Measurements from ENCODE around the gene CDK9. TPM values are rescaled to one million over a fixed set of nuclear protein-coding genes. Genes with fewer than 3 reads are reported as not detected.
"Not testable (repeated sequence)": the region's sequence is repeated elsewhere in the genome, so short reads cannot be mapped to it uniquely, and the experiment has no call there.

The CDK9 gene
- total RNA-seq, 1 experiment from 2014 or later = 45.4 TPM

- DNase-seq (ENCODE audit: low spot score) = no peak
Measured at GRCh38 chr9:127822108-127822507, 36.3 kb downstream of the CDK9 start.

DNA sequence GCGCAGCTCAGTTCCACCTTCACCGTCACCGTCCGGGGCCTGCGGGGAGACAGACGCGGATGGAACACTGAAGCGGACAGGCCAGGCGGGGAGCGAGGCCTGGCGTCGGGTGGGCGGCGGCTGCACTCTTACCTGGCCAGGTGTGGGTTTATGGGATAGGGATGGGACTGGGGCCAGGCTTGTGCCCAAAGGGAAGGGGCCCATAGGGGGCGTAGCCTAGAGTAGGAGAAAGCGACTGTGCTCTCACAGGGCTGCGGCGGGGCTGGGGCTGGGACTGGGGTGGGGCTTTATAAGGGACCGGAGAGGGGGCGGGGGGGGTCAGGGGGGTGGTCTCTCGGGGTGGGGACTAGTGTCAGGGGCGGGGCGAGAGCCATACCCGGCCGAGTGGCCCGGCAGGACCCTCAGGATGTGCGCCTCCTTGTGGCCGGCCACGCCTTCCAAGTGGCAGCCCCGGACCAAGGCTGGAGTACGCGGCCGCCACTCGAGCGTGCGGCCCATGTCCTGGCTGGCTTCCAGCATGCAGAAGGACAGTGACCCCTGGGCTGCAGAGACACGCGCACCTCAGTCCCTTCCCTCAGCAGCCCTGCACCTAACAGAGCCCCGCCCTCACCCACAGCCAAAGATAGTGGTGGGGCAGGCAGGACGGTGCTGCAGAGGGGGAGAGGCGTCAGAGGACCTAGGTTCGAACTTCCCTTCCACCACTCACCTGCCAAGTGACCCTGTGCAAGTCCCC is 39.7 kb downstream of the CDK9 start:
- DNase-seq (ENCODE audit: low spot score) = no peak

DNA sequence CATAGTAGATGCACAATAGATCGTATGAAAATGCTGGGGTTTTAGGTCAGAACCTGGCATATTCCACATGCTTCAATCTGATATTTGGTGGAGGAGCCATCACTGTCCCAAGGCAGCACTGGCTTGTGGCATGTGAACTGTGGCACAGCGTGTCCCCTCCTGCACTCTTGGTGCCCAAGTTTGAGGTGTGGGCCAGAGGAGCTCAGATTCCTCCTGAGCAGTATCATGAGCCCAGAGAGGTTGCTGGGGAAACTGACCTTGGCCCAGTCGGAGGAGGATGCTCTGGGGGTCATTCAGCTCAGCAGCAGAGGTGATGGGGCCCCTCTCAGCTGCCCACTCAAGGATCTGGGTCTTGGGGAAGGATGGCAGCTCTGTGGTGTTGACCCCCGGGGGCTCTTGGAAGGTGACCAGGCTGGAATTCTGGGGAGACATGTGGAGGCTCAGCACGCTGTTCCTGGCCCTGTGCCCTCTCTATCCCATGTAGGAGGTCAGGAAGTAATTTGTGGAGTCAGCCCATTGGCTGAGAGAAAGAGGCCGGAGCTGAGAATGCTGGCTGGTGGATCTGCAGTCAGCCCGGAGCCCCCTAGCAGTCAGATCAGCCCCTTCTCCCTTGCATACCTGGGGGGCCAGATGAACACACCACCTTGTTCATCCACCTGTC is 40.5 kb downstream of the CDK9 start:
- DNase-seq (ENCODE audit: low spot score) = no peak

- peak; percentile 71 for DNase-seq (ENCODE audit: low spot score)
Measured at GRCh38 chr9:127828262-127829031, 42.6 kb downstream of the CDK9 start.

DNA sequence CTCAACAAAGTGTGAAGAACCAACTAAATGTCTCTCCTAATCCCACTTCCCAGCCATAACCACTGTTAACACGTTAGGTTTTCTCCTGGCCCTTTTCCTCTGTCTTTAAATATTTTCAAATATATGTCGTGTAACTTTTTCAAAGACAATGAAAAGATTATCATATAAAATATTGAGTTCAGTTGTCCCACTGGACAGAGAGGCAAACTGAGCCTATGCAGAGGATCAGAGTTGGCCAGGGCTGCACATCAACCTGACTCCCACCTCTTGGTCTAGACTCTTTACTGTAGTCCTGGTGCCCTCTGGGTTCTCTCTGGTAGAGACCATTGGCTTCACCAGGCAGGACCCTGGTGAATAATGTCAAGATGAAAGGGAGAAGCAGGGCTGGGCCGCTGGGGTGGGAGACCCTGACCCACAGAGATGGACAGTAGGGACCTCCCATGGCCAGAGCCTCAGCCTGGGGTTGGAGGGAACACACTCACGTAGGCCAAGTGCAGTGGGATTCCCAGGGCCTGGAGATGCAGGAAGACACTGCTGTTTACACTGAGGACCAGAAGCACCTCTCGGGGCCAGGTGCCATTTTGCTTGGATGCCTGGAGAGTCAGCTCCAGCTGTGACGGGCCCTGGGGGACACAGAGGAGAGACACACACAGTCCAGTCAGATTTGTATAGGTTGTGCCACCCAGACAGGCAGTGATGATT is 43.5 kb downstream of the CDK9 start:
- DNase-seq (ENCODE audit: low spot score) = no peak

DNA sequence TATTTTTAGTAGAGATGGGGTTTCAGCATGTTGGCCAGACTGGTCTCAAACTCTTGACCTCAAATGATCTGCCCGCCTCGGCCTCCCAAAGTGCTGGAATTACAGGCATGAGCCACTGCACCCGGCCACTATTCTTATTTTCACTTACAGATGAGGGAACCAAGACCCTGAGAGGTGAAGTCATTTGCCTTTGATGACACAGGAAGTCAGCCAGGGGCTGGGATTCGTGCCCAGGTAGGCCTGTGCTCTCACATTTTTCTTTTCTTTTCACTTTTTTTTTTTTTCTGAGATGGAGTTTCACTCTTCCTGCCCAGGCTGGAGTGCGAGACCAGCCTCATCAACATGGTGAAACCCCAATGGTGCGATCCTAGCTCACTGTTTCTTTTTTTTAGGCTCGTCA is 46.4 kb downstream of the CDK9 start:
- DNase-seq (ENCODE audit: low spot score) = no peak

- DNase-seq (ENCODE audit: low spot score) = no peak
Measured at GRCh38 chr9:127833555-127833954, 47.7 kb downstream of the CDK9 start.

DNA sequence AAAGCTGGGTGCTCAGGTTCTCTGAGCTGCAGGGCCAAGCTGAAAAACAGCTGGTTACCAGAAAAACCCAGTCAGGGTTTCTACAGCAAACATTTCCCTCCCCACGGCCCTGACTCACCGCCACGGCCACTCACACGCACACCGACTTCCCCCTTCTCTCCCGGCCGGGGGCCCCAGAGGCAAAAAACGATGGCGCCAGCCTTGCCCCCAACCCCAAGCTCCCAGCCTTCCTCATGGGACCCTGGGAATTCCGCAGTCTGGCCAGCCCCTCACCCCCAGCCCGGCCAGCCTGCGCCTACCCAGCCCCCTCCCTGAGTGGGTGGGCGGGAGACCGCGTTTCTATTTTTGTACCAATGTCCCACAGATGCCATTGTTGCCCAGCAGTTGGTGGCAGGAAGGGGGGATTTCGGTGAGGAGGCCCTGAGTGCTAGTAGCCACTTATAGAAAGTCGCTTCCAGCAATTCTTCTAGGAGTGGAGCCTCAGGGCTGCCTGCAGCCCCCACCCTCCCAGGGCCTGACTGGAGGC is 50.2 kb downstream of the CDK9 start:
- no peak for DNase-seq (ENCODE audit: low spot score)

GRCh38 chr9:127836561-127836960 is 50.7 kb downstream of the CDK9 start:
- DNase-seq (ENCODE audit: low spot score) = not testable (repeated sequence)

- no peak for DNase-seq (ENCODE audit: low spot score)
Measured at GRCh38 chr9:127837346-127837745, 51.5 kb downstream of the CDK9 start.

DNA sequence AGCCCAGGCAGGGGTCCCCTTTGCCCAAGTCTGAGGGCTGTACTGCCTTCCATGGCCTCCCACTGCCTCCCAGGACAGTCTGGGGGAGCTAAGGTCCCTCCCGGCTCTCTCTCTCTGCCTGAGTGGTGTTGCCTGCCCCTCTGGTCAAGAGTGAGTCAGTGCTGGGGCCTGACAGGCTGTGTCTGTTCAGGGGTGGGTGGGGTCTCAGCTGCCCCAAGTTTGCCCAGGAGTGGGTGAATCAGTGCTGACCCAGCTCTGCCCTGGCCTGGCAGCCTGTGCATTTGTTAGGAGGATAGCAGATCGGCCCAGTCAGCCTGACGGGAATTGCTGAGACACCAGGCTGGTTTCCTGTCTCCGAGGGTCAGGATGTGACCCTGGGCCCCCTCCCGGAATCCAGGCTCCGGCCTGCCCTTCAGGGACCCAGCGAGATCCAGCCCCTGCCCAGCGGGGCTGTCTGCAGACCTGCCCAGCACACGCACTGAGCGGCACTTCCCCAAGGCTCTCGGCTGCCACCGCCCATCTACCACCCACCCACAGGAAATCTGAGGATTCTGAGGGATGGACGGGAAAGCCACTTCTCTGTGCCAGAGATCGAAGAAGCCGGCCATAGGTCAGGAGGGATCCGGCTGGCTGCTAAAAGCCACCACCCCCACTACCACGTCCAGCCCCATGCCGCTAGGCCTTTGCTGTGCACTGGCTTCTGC is 52.7 kb downstream of the CDK9 start:
- peak; percentile 46 for DNase-seq (ENCODE audit: low spot score)

Small RNAs within 50 kb of the gene (small RNA-seq; reads per million reads assigned to genes)
- not detected for gene RF00019

Other genes with a start within 250 kb of the CDK9 start
- gene STXBP1, start 173.8 kb upstream of the CDK9 start, total RNA-seq (2014; rRNA removed; shearing (Covaris generic)) = 6.3 and 8.0 TPM in 2 replicates
- gene CFAP157, start 79.0 kb upstream of the CDK9 start, total RNA-seq (2014; rRNA removed; shearing (Covaris generic)) = 0.26 and 0.28 TPM in 2 replicates
- 45.5 and 49.6 TPM in 2 replicates for gene PTRH1, start 70.4 kb upstream of the CDK9 start, total RNA-seq (2014; rRNA removed; shearing (Covaris generic))
- gene TTC16, start 70.0 kb upstream of the CDK9 start, total RNA-seq (2014; rRNA removed; shearing (Covaris generic)) = not detected in 2 replicates
- gene TOR2A, start 50.7 kb upstream of the CDK9 start, total RNA-seq (2014; rRNA removed; shearing (Covaris generic)) = 14.3 and 18.9 TPM in 2 replicates
- gene SH2D3C, start 7.4 kb upstream of the CDK9 start, total RNA-seq (2014; rRNA removed; shearing (Covaris generic)) = not detected in 2 replicates
- 180 and 200 TPM in 2 replicates for gene FPGS, start 16.8 kb downstream of the CDK9 start, total RNA-seq (2014; rRNA removed; shearing (Covaris generic))
- 6.1 and 6.4 TPM in 2 replicates for gene ENG, start 68.6 kb downstream of the CDK9 start, total RNA-seq (2014; rRNA removed; shearing (Covaris generic))
- gene AK1, start 91.6 kb downstream of the CDK9 start, total RNA-seq (2014; rRNA removed; shearing (Covaris generic)) = 85.0 and 101 TPM in 2 replicates
- gene ST6GALNAC6, start 113.6 kb downstream of the CDK9 start, total RNA-seq (2014; rRNA removed; shearing (Covaris generic)) = 14.5 and 16.6 TPM in 2 replicates
- gene ST6GALNAC4, start 131.0 kb downstream of the CDK9 start, total RNA-seq (2014; rRNA removed; shearing (Covaris generic)) = 60.1 and 84.2 TPM in 2 replicates
- 1.2 and 3.8 TPM in 2 replicates for gene PIP5KL1, start 144.7 kb downstream of the CDK9 start, total RNA-seq (2014; rRNA removed; shearing (Covaris generic))
- gene DPM2, start 151.8 kb downstream of the CDK9 start, total RNA-seq (2014; rRNA removed; shearing (Covaris generic)) = 44.3 and 47.0 TPM in 2 replicates
- gene EEIG1, start 195.0 kb downstream of the CDK9 start, total RNA-seq (2014; rRNA removed; shearing (Covaris generic)) = 36.0 and 45.3 TPM in 2 replicates

Data from HT-29 (cell line).